Nephron (organoid): ENCODE results near the gene PAX5.

ENCODE experiments used
- H3K27ac Mint-ChIP-seq, 3 experiments: 2 replicates each; pipeline ENCODE4 v1.8.0; 2020; ENCODE audit warnings: mixed read lengths in 3 of 3, mild to moderate bottlenecking in 2 of 3, moderate library complexity in 1 of 3
- H3K27me3 Mint-ChIP-seq: 2 replicates; pipeline ENCODE4 v1.8.0; 2021; ENCODE audit warnings: low read depth, mild to moderate bottlenecking, moderate library complexity, mixed read lengths
- H3K36me3 Mint-ChIP-seq: 2 replicates; pipeline ENCODE4 v1.8.0; 2020; ENCODE audit warnings: low read depth, mixed read lengths
- H3K4me1 Mint-ChIP-seq: 2 replicates; pipeline ENCODE4 v1.8.0; 2020; ENCODE audit warnings: mixed read lengths
- H3K4me3 Mint-ChIP-seq, 3 experiments: 2 replicates each; pipeline ENCODE4 v1.8.0; 2020; ENCODE audit warnings: mild to moderate bottlenecking in 3 of 3, mixed read lengths in 3 of 3, moderate library complexity in 2 of 3
- H3K9me3 Mint-ChIP-seq: 2 replicates; pipeline ENCODE4 v1.8.0; 2020; ENCODE audit warnings: mixed read lengths
- CTCF ChIP-seq, 3 experiments: fragments of 200-600 bp; sonication (generic); IDR thresholded peaks; one replicate each; pipeline ENCODE4 v1.5.0; 2021; ENCODE audit warnings: antibody characterized with exemption in 3 of 3; ENCODE audit not compliant: unreplicated experiment in 3 of 3

The PAX5 gene

GRCh38 chr9:37038302-37038942 lies 4.4 kb upstream of the PAX5 start:
- Mint-ChIP-seq H3K4me3 (peak overlapping the region in 2 of 3 experiments; percentile 23 to 25), H3K27ac (no peak overlapping the region), H3K9me3 (no peaks in the 10 kb centered on the region), H3K4me1 (peaks cover 17% of the 10 kb centered on the region), H3K36me3 (no peaks in the 10 kb centered on the region), H3K27me3 (peaks cover 100% of the 10 kb centered on the region)
- TF ChIP-seq CTCF (IDR thresholded peaks at IDR 0.05; ENCODE audit: unreplicated experiment in 3 of 3): no peak

- H3K36me3 Mint-ChIP-seq: no peaks in the 10 kb centered on the region
- H3K4me3 Mint-ChIP-seq: peak overlapping the region; percentile 76 to 89 (median 79)
- H3K27me3 Mint-ChIP-seq: peaks cover 100% of the 10 kb centered on the region
- H3K4me1 Mint-ChIP-seq: peaks cover 17% of the 10 kb centered on the region
- no peak for TF ChIP-seq CTCF (IDR thresholded peaks at IDR 0.05; ENCODE audit: unreplicated experiment in 3 of 3)
- H3K27ac Mint-ChIP-seq: no peak overlapping the region
- no peaks in the 10 kb centered on the region for H3K9me3 Mint-ChIP-seq
Observed at GRCh38 chr9:37037503-37038301, 3.6 kb upstream of the PAX5 start.

GRCh38 chr9:37036776-37037502 lies 2.9 kb upstream of the PAX5 start:
- Mint-ChIP-seq H3K4me1 (peaks cover 17% of the 10 kb centered on the region), H3K27me3 (peaks cover 100% of the 10 kb centered on the region), H3K27ac (no peak overlapping the region), H3K4me3 (peak overlapping the region; percentile 76 to 89 (median 79)), H3K36me3 (no peaks in the 10 kb centered on the region), H3K9me3 (no peaks in the 10 kb centered on the region)
- no peak for TF ChIP-seq CTCF (IDR thresholded peaks at IDR 0.05; ENCODE audit: unreplicated experiment in 3 of 3)

GRCh38 chr9:37036371-37036775 lies 2.3 kb upstream of the PAX5 start:
- Mint-ChIP-seq H3K4me1 (peaks cover 17% of the 10 kb centered on the region), H3K36me3 (no peaks in the 10 kb centered on the region), H3K27ac (no peak overlapping the region), H3K9me3 (peaks cover 3% of the 10 kb centered on the region), H3K27me3 (peaks cover 100% of the 10 kb centered on the region), H3K4me3 (peak overlapping the region; percentile 76 to 89 (median 79))
- no peak for TF ChIP-seq CTCF (IDR thresholded peaks at IDR 0.05; ENCODE audit: unreplicated experiment in 3 of 3)

GRCh38 chr9:37035648-37036370 lies 1.7 kb upstream of the PAX5 start:
- Mint-ChIP-seq H3K4me1 (peaks cover 17% of the 10 kb centered on the region), H3K4me3 (peak overlapping the region; percentile 69 to 75 (median 74)), H3K36me3 (no peaks in the 10 kb centered on the region)

More at GRCh38 chr9:37035648-37036370, 1.7 kb upstream of the PAX5 start:
- Mint-ChIP-seq H3K27me3 (peaks cover 100% of the 10 kb centered on the region), H3K9me3 (peaks cover 8% of the 10 kb centered on the region), H3K27ac (no peak overlapping the region)
- no peak for TF ChIP-seq CTCF (IDR thresholded peaks at IDR 0.05; ENCODE audit: unreplicated experiment in 3 of 3)
